Central memory CD8-positive, alpha-beta T cell (primary cell): ENCODE measurements around the gene ADRA1B.
"Not testable (repeated sequence)": the region's sequence is repeated elsewhere in the genome, so short reads cannot be mapped to it uniquely, and the experiment has no call there.

Experiments
- ATAC-seq: fragments of 150-1000 bp; cut with Tn5 transposase; replicated peaks from 2 replicates; pipeline ENCODE4 v1.10.0; 2022; ENCODE audit warnings: mild to moderate bottlenecking, moderate FRiP score, moderate number of reproducible peaks; ENCODE audit not compliant: poor library complexity, severe bottlenecking; ENCODE audit errors: extremely low read depth
- DNase-seq, 2 donors: peaks; one replicate each; pipeline ENCODE4 v3.0.0; 2021; ENCODE audit warnings: low spot score in 2 of 2
- H3K27ac Mint-ChIP-seq: one replicate; pipeline ENCODE4 v1.8.0; 2022; ENCODE audit warnings: low read depth, mild to moderate bottlenecking, moderate library complexity, mixed read lengths
- H3K27me3 Mint-ChIP-seq: one replicate; pipeline ENCODE4 v1.8.0; 2022; ENCODE audit warnings: mixed read lengths
- H3K36me3 Mint-ChIP-seq: one replicate; pipeline ENCODE4 v1.8.0; 2022; ENCODE audit warnings: mild to moderate bottlenecking, moderate library complexity, mixed read lengths; ENCODE audit not compliant: insufficient read depth
- H3K4me1 Mint-ChIP-seq: one replicate; pipeline ENCODE4 v1.8.0; 2022; ENCODE audit warnings: mixed read lengths
- H3K4me3 Mint-ChIP-seq: one replicate; pipeline ENCODE4 v1.8.0; 2022; ENCODE audit warnings: mild to moderate bottlenecking, moderate library complexity, mixed read lengths
- H3K9me3 Mint-ChIP-seq: one replicate; pipeline ENCODE4 v1.8.0; 2022; ENCODE audit warnings: mixed read lengths

Gene ADRA1B

DNA sequence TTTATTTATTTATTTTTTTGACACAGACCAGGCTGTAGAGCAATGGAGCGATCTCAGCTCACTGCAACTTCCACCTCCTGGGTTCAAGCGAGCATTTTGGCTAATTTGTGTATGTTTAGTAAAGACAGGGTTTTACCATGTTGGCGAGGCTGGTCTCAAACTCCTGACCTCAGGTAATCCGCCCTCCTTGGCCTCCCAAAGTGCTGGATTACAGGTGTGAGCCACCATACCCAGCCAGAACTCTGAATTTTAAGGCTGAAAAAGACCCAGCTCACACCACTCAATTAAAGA, 49.5 kb downstream of the ADRA1B start:
- not testable (repeated sequence) for H3K9me3 Mint-ChIP-seq, DNase-seq, H3K27ac Mint-ChIP-seq, H3K4me3 Mint-ChIP-seq, ATAC-seq, H3K4me1 Mint-ChIP-seq, H3K36me3 Mint-ChIP-seq
- peaks cover 64% of the 10 kb centered on the region for H3K27me3 Mint-ChIP-seq

DNA sequence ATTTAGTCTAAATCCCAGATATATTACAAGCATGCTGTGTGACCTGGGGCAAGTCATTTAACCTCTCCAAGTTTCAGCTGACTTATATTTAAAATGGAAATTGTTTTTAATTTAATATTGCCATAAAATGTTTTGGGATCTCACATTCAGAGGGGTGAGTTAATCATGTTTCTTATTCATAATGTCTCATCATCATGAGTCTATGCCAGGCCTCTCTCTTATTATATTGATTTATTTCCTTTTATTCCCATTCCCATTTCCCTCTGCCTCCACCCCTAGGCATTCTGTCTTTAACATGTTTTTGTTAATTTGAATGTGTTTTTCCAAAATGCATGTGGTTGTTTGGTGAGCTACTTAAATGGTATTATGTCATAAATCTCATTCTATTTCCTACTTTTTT, 53.7 kb downstream of the ADRA1B start:
- no peaks in the 10 kb centered on the region for H3K36me3 Mint-ChIP-seq
- H3K27ac Mint-ChIP-seq = no peak overlapping the region
- peaks cover 96% of the 10 kb centered on the region for H3K27me3 Mint-ChIP-seq
- H3K9me3 Mint-ChIP-seq = no peaks in the 10 kb centered on the region
- ATAC-seq (no peak), DNase-seq (no peak)
- peaks cover 14% of the 10 kb centered on the region for H3K4me1 Mint-ChIP-seq
- no peak overlapping the region for H3K4me3 Mint-ChIP-seq

DNA sequence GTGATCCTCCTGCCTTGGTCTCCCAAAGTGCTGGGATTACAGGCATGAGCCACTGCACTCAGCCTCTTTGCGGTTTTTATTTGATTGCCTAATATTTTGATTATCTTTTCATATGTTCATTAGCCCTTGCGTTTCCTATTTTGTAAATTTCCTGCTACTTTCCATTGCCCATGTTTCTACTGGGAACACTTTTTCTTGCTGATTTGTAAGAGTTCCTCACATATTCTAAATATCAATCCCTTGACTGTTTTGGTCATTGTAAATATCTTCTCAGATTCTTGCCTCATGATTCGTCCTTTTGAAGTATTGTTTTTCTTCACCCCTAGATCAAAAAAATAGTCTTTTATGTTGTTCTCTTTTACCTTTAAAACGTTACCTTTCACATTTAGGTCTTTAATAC, 54.8 kb downstream of the ADRA1B start:
- DNase-seq = no peak
- Mint-ChIP-seq H3K4me1 (peaks cover 14% of the 10 kb centered on the region), H3K4me3 (peak overlapping the region; percentile 12), H3K36me3 (no peaks in the 10 kb centered on the region), H3K9me3 (no peaks in the 10 kb centered on the region), H3K27me3 (peaks cover 88% of the 10 kb centered on the region), H3K27ac (no peak overlapping the region)
- ATAC-seq = no peak

DNA sequence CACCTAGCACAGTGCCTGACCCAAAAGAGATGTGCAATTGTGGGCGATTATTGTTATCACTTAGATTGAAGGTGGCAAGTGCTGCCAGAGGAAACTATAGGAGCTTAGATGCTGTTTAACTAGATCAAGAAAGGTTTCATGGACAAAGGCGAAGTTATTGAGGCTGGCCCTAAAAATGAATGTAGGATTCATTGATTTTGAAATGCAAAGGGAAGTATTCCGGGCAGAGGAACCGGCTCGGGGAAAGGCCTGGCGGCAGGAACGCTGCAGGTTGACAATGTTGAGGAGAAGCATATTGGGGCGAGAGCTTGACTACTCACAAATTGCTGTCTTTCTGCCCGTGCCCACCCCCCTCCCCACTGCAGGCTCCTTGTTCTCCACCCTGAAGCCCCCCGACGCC, 55.2 kb downstream of the ADRA1B start:
- peak overlapping the region; percentile 12 for H3K4me3 Mint-ChIP-seq
- no peaks in the 10 kb centered on the region for H3K36me3 Mint-ChIP-seq
- DNase-seq (no peak), ATAC-seq (no peak)
- H3K27me3 Mint-ChIP-seq = peaks cover 83% of the 10 kb centered on the region
- peaks cover 14% of the 10 kb centered on the region for H3K4me1 Mint-ChIP-seq
- H3K27ac Mint-ChIP-seq = no peak overlapping the region
- H3K9me3 Mint-ChIP-seq = no peaks in the 10 kb centered on the region

DNA sequence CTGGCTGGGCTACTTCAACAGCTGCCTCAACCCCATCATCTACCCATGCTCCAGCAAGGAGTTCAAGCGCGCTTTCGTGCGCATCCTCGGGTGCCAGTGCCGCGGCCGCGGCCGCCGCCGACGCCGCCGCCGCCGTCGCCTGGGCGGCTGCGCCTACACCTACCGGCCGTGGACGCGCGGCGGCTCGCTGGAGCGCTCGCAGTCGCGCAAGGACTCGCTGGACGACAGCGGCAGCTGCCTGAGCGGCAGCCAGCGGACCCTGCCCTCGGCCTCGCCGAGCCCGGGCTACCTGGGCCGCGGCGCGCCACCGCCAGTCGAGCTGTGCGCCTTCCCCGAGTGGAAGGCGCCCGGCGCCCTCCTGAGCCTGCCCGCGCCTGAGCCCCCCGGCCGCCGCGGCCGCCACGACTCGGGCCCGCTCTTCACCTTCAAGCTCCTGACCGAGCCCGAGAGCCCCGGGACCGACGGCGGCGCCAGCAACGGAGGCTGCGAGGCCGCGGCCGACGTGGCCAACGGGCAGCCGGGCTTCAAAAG, 55.7 kb downstream of the ADRA1B start:
- Mint-ChIP-seq H3K36me3 (no peaks in the 10 kb centered on the region), H3K27me3 (peaks cover 78% of the 10 kb centered on the region), H3K9me3 (no peaks in the 10 kb centered on the region), H3K27ac (no peak overlapping the region), H3K4me1 (peaks cover 14% of the 10 kb centered on the region), H3K4me3 (no peak overlapping the region)
- DNase-seq (no peak), ATAC-seq (no peak)

DNA sequence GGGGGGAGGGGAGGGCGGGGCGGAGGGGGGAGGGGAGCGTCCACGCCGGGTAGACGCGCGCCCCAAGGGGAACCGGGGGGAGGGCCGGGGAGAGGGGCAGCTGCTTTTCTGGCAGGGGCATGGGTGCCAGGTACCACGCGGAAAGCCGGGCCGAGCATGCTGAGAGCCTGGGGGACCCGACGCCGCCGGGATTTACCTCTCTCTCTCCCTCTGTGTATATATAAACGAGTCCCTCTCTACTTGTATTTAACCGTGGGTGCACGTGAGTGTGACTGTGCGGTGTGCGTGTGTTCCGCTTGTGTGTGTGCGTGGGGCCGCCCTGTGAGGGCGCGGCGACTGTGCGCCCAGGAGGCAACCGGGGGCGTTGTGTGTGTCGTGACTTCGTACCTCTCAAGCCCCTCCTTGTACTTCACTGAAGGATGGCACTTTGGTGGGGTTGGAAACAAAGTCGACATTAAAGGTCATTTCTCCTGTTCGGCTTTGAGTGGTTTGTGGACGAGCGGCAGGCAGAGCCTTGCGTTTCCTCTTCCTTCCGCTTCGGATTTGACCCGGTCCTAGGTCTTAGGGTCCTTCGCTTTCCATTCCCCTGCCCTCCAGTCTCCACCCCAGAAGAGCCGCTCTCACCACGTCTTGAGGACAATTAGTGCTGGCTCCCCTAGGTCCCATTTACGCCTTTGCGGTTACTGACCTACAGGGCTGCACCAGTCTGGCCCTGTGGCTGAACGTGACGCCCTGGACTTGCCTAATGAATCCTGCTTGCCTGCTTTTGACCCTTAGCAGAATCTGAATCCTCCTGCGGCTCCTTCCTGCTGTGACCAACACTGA, 56.5 kb downstream of the ADRA1B start:
- Mint-ChIP-seq H3K4me3 (peak overlapping the region; percentile 28), H3K9me3 (no peaks in the 10 kb centered on the region), H3K36me3 (no peaks in the 10 kb centered on the region), H3K27ac (no peak overlapping the region), H3K27me3 (peaks cover 71% of the 10 kb centered on the region), H3K4me1 (peaks cover 14% of the 10 kb centered on the region)
- DNase-seq (no peak), ATAC-seq (no peak)

DNA sequence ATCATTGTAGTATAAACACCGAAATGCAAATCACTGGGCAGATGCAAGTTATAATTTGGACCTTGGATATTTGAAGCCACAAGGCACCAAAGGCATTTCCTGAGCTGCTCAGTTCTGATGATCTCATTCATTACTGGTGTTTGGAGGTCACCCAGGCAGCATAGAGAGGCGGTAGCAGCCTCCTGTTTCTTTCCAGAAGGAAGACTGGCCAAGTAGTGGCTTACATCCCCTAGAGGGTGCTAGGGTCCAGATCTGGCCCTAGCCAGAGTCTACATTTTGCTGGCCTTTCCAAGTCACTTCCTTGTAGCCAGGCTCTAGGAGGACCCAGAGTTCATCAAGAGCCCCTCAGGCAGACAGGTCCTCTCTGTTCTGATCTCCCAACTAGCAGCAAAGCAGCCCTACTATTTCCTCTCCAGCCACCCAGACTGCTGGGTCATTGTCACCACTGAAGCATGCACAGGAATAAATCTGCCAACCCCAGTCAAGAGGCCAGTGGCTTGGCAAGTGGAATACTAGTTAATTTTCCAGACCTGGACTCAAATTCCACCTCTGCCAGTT, 59.3 kb downstream of the ADRA1B start:
- H3K27me3 Mint-ChIP-seq = peaks cover 73% of the 10 kb centered on the region
- peaks cover 14% of the 10 kb centered on the region for H3K4me1 Mint-ChIP-seq
- no peak for DNase-seq
- H3K4me3 Mint-ChIP-seq = no peak overlapping the region
- no peak for ATAC-seq
- H3K36me3 Mint-ChIP-seq = no peaks in the 10 kb centered on the region
- no peak overlapping the region for H3K27ac Mint-ChIP-seq
- no peaks in the 10 kb centered on the region for H3K9me3 Mint-ChIP-seq

DNA sequence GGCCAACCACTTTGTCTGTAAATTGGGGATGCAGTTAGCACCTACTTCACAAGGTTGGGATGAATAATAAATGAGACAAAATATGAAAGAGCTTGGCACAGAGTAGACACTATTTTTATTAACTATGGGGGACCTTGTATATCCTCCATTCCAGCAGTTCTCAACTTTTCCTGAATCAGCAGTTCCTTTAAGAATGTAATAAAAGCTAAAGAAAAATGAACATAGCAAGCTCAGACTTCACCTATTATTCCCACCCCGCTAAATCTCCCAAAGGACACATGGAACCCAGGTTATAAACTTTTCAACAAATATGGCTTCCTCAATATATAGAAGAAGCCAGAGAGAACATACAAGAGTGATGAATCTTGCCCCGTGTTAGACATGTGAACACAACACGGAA, 60.6 kb downstream of the ADRA1B start:
- peaks cover 9% of the 10 kb centered on the region for H3K4me1 Mint-ChIP-seq
- H3K36me3 Mint-ChIP-seq = no peaks in the 10 kb centered on the region
- H3K4me3 Mint-ChIP-seq = no peak overlapping the region
- H3K27me3 Mint-ChIP-seq = peaks cover 65% of the 10 kb centered on the region
- no peak for ATAC-seq
- H3K9me3 Mint-ChIP-seq = no peaks in the 10 kb centered on the region
- H3K27ac Mint-ChIP-seq = no peak overlapping the region
- no peak for DNase-seq

DNA sequence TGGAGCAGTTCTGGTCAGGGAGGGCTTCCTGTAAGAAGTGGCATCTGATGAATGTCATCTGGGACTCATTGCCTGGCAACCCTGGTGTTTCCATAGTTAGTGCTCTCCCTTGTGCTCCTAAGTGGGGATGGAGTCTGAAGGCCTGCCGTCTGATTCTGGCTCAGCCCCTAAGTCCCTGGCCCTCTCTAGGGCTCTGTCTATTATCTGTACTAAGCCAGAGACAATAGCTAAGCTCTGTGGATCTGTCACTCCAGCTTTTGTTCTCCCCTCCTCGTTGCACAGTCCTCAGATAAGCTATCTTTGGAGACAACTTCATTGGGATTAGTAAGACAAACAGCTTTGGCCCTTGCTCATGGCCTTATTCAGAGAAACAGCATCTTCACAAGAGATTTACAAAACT, 62.1 kb downstream of the ADRA1B start:
- Mint-ChIP-seq H3K4me1 (no peaks in the 10 kb centered on the region), H3K36me3 (no peaks in the 10 kb centered on the region), H3K4me3 (no peak overlapping the region), H3K27ac (no peak overlapping the region), H3K9me3 (no peaks in the 10 kb centered on the region), H3K27me3 (peaks cover 54% of the 10 kb centered on the region)
- ATAC-seq = no peak
- no peak for DNase-seq

DNA sequence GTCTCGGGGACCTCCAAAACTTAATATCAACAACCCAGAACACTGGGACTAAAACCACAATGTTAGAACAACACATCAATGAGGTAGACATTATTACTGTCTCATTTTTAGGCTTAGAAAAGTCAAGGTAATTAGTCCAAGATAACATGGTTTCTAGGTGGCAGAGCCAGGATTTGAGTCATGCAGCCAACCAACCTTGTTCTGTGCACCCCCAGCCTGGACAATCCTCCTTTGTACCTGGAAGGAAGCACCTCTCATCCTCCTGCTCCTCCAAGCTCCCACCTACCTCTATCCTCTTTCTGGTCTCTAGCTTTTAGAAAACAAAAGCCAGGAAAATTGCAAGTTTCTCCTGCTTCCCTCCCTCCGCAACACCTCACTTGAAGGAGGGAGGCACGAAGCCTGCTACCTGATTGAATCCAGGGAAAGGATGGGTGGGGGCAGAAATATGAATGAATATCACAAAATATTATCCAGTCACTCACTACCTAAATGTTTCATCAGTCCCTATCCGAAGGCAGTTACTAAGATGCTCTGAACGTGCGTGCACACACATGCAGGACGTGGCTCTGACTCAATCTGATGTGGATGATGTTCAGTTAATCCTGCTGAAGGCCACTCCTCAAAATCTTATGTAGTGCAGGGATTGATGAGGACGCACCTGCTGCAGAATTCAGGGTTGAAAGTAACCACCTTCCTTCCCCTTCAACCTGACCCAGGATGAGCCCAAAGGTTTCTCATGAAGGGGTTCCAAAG, 66.3 kb downstream of the ADRA1B start:
- no peak for ATAC-seq
- peaks cover 52% of the 10 kb centered on the region for H3K27me3 Mint-ChIP-seq
- no peaks in the 10 kb centered on the region for H3K4me1 Mint-ChIP-seq
- DNase-seq = no peak
- no peak overlapping the region for H3K4me3 Mint-ChIP-seq
- no peaks in the 10 kb centered on the region for H3K9me3 Mint-ChIP-seq
- no peak overlapping the region for H3K27ac Mint-ChIP-seq
- H3K36me3 Mint-ChIP-seq = no peaks in the 10 kb centered on the region

DNA sequence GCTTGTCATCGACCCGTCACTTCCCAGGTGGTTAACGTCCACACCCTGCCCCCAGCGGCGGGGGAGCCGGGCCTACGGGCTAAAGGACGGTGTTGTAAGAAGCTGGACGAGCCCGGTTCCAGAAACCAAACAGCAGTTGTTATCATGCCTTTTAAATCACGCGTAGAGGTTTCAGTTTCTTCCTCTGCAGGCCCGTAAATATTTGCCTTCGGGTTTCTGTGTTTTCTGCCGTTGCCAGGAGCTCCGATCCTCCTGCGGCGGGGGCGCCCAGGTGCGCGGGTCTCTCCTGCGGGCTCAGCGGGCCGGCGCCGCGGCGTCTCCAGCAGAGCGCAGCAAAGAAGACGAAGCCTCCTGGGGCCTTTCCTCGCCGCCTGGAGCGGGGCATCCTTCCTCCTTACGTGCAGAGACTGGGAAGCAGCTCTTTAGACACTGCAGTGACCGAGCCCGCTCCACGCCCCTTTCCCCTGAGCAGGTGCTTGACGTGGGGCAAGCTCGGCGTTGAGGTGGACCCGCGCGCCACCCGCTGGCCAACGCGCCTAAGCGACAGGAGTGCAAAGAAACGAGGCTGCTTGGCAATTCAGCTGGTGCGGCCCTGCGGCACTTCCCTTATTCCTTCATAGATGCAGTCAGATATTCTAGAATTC, 70.9 kb downstream of the ADRA1B start:
- no peaks in the 10 kb centered on the region for H3K9me3 Mint-ChIP-seq
- H3K27me3 Mint-ChIP-seq = peaks cover 41% of the 10 kb centered on the region
- no peaks in the 10 kb centered on the region for H3K4me1 Mint-ChIP-seq
- ATAC-seq (peak; percentile 89), DNase-seq (peak; percentile 49 to 50)
- peak overlapping the region; percentile 12 for H3K27ac Mint-ChIP-seq
- H3K36me3 Mint-ChIP-seq = no peaks in the 10 kb centered on the region
- H3K4me3 Mint-ChIP-seq = peak overlapping the region; percentile 53

DNA sequence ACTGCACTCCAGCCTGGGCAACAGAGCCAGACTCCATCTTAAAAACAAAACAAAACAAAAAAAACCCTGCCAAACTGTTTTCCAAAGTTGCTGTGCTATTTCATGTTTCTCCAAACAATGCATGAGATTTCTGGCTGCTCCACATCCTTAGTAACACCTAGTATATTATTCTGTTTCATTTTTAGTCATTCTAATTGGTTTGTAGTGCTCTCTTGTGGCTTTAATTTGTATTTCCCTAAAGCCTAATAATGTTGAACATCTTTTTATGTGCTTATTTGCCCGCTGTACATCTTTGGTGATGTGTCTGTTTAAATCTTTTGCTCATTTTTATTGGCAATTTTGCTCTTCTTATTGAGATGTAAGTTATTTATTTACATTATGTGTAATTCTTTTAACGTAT, 74.2 kb downstream of the ADRA1B start:
- Mint-ChIP-seq H3K9me3 (peaks cover 10% of the 10 kb centered on the region), H3K27me3 (peaks cover 47% of the 10 kb centered on the region), H3K27ac (no peak overlapping the region), H3K36me3 (no peaks in the 10 kb centered on the region), H3K4me3 (no peak overlapping the region), H3K4me1 (no peaks in the 10 kb centered on the region)
- ATAC-seq (no peak), DNase-seq (no peak)
